HAP-1 (cell line): ENCODE measurements around the gene JHY.
A peak's percentile ranks its signal among the peaks of the same experiment; 100 is the strongest.

Experiments used
- DNase-seq, 2 experiments: peaks; one replicate each; pipeline ENCODE4 v3.0.0-alpha.2; 2016 to 2020; ENCODE audit warnings: low spot score in 2 of 2
- H3K27me3 ChIP-seq: fragments of 250-450 bp; sonication (Bioruptor Pico); 2 replicates; pipeline ENCODE4 v1.5.1; 2020; ENCODE audit warnings: low read depth, mild to moderate bottlenecking, moderate library complexity
- H3K36me3 ChIP-seq: fragments of 250-450 bp; sonication (Bioruptor Pico); replicated peaks from 2 replicates; pipeline ENCODE4 v1.5.1; 2020; ENCODE audit warnings: mild to moderate bottlenecking
- H3K4me1 ChIP-seq: fragments of 250-450 bp; sonication (Bioruptor Pico); 2 replicates; pipeline ENCODE4 v1.5.1; 2020; ENCODE audit warnings: mild to moderate bottlenecking
- H3K4me3 ChIP-seq: fragments of 250-450 bp; sonication (Bioruptor Pico); 2 replicates; pipeline ENCODE4 v1.5.1; 2020; ENCODE audit warnings: mild to moderate bottlenecking, moderate library complexity
- H3K9me3 ChIP-seq: fragments of 250-450 bp; sonication (Bioruptor Pico); 2 replicates; pipeline ENCODE4 v1.5.1; 2020; ENCODE audit warnings: mild to moderate bottlenecking, moderate library complexity
- in situ Hi-C: fragments of 300-500 bp; cut with MboI; formaldehyde crosslinking; loops from 3 replicates; pipeline ENCODE4 v1.14.3; 2020; ENCODE audit warnings: low sequenced_read_pairs, inconsistent platforms, mixed read lengths

The JHY gene

DNA sequence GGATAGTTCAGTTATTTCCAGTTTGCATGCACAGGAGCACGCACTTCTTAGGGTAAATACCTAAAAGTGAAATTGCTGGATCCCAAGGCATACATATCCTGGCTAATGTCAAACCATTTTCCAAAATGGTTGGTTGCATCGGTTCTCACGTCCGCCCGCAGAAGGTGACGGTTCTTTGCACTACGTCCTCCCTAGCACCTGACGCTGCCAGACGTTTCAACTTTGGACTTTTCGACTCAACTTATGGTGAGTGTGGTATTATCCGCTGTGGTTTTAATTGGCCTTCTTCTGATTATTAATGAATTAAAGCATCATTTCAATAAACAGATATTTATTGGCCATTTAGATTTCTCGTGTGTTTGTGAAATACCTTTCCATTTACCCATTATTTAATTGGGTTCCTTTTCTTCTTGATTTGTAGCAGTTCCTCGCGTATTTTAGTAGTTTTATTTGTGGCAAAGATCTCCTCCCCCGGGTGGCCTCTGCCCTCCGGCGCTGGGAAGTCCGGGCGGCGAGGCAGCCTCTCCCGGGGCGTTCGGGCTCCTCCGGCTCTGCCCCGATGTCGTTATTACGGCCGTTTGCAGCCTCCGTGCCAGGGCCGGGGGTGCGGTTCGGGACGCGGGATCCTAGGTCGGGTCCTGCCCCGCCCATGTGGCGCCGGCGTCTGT, at the start of gene JHY:
Gene JHY (plus strand): TSS at position 571 of the 668 bp plus-strand sequence. CDS start 3,091 bp downstream, outside the sequence.
- Histone ChIP-seq H3K9me3 (no peaks in the 10 kb centered on the region), H3K27me3 (no peaks in the 10 kb centered on the region), H3K4me1 (peaks cover 26% of the 10 kb centered on the region), H3K4me3 (peak within 1 kb of the TSS; percentile 46), H3K36me3 (no peaks in the 10 kb centered on the region)
- in situ Hi-C loops, result no loop called here
- peak in 1 of 2 experiments; percentile 69 for DNase-seq

DNA sequence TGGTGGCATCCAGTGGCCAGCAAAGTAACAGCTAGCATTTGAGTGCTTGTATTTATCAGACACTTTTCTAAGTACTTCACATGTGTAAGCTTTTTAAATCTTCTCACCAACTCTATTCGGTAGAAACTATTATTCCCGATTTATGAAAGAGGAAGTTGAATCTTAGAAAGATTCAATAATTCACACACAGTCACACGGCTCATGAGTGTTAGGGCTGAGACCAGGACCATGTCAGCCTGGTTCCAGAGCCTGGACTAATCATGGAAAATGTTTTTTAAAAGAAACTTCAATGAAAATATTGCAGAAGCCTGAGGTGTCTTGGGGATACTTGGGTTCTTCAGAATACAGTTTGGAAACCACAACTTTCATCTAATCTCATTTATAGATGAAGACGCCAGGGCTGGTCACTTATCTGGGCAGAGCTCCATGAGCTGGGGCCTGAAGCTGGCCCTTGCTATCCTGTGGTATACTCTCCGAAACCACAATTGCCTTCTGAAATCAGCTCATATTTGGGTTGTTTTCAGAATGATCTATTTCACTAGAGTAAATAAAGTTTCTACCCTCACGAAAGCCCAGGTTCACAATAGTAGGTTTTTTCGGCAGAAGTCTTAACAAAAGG, 48.6 kb upstream of the JHY start:
- H3K9me3 ChIP-seq, result no peaks in the 10 kb centered on the region
- in situ Hi-C loops, result no loop called here
- no peak for DNase-seq
- no peaks in the 10 kb centered on the region for H3K27me3 ChIP-seq
- no peak overlapping the region for H3K4me3 ChIP-seq
- H3K4me1 ChIP-seq, result no peaks in the 10 kb centered on the region
- H3K36me3 ChIP-seq, result no peaks in the 10 kb centered on the region

DNA sequence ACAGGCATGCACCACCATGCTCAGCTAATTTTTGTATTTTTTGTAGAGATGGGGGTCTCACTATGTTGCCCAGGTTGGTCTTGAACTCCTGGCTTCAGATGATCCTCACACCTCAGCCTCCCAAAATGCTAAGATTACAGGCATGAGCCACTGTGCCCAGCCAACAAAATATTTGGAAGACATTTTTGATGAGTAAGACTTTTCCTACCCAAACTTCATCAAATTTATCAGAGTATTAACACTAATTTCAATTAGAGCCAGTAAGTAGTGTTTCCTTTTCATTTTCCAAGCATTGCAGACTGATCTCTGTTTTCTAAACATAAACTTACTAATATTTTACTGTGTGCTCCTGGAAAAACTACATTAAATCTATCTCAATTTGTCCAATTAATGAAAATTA, 45.6 kb upstream of the JHY start:
- H3K36me3 ChIP-seq, result no peaks in the 10 kb centered on the region

DNA sequence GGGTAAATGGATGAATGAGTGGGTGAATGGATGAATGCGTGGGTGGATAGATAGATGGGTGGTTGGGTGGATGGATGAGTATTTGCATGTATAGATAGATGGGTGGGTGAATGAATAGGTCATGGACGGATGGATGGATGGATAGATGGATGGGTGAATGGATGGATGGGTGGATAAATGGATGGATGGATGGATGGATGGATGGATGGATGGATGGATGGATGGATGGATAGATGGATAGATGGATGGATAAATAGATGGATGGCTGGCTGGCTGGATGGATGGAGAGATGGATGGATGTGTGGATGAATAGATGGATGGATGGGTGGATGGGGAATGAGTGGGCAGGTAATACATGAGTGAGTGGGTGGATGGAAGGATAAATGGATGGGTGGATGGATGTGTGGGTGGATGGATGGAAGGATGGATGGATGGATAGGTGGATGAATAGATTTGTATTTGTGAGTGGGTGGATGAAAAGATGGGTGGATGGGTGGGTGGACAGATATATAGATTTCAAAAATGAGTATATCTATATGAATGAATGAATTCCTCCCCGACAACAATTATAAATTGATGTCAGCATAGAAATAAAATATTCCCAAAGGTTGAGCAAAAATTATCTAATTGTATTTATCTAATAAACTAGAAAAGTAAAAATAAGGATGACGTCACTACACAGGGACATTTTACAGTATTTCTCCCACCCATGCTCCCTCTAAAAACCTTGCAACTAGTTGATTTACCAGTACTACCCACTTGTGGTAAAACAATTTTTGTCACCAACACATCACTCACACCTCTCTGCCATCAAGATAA, 44.8 kb upstream of the JHY start:
- in situ Hi-C loops, result no loop called here
- H3K4me1 ChIP-seq, result peaks cover 11% of the 10 kb centered on the region
- DNase-seq, result no peak
- no peak overlapping the region for H3K4me3 ChIP-seq
- no peaks in the 10 kb centered on the region for H3K27me3 ChIP-seq
- H3K9me3 ChIP-seq, result no peaks in the 10 kb centered on the region
- H3K36me3 ChIP-seq, result no peaks in the 10 kb centered on the region

More for the DNA sequence above, 45.6 kb upstream of the JHY start:
- Histone ChIP-seq H3K4me3 (no peak overlapping the region), H3K27me3 (no peaks in the 10 kb centered on the region), H3K4me1 (peaks cover 8% of the 10 kb centered on the region), H3K9me3 (no peaks in the 10 kb centered on the region)
- in situ Hi-C loops, result no loop called here
- DNase-seq, result no peak

DNA sequence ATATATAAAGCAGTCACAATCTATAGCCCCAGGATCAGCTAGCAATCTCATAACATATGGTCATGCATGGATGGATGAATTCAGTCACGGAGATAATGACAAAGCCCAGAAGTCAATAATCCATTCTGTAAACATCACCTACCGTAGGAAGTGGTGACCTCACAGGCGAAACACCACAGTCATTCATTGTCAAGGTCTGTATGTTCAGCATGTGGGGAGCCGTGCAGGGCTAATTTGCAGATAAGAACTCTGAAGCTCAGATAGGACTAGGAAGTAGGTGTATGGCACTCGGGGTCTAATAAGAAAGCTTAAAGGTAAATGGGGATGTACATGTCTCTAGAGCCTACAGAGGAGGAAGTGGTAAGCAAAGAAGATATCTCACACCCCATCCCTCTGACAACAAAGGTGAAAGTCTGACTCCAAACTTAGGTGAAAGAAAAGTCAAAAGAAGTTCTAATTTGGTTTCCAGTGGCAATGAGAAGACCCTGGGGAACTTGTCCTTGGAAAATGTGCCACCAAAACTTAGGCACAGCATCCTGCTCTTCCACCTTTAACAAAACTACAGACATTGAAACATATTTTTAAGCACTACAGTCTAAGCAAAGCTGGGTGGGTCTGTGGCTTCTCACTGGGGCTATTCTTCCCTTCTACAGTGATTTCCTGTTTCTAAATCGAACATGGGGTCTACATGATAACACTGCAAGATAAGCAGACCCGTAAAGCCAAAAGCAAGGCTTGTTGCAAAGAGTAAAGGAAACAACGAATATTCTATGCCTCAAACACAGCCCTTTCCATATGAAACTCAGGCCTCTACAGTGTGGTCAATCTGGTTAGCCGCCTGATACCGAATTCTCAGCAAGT, 39.0 kb upstream of the JHY start:
- Histone ChIP-seq H3K27me3 (no peaks in the 10 kb centered on the region), H3K4me3 (no peak overlapping the region), H3K9me3 (no peaks in the 10 kb centered on the region), H3K36me3 (no peaks in the 10 kb centered on the region), H3K4me1 (peaks cover 16% of the 10 kb centered on the region)
- in situ Hi-C loops, result no loop called here
- peak; percentile 47 to 60 for DNase-seq

DNA sequence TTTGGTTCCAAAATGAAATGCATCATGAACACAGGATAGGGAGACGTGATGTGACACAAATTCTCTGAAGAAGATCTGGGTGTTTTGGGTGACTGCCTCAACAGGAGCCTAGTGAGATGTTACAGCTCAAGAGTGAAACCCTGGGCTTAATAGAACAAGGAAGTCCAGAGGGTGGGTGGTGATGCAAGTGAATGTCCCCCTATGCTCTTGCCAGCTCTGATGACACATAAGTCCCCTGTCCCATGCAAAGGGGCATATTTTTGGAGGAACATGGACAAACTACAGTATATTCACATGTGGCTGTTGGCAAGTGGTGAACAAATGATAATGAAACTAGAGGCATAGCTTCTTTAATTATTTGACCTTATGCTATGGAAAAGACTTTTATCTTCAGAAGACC, 35.1 kb upstream of the JHY start:
- in situ Hi-C loops, result no loop called here

DNA sequence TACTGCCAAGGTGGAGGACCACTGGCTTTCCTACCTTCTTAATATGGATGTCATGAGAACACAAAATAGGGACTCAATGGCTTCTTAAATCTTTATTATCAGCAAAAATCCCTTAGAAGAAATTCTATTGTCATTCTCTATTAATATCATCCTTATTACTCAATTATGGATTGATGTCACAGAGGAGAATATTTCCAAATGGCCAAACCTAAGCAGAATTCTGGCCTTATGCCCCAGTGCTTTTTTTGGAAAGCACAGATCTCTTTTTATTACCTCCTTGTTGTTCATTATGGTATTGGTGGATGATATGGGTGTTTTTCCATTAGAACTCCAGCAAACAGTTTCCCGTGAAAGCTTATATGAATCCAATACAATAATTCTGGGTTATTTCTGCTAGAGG, 34.4 kb upstream of the JHY start:
- in situ Hi-C loops, result no loop called here
- peaks cover under 1% of the 10 kb centered on the region; the same call in 1 of the 2 replicates for H3K4me1 ChIP-seq
- H3K9me3 ChIP-seq, result no peaks in the 10 kb centered on the region

More for the DNA sequence above, 35.1 kb upstream of the JHY start:
- no peak for DNase-seq
- no peak overlapping the region for H3K4me3 ChIP-seq
- H3K36me3 ChIP-seq, result no peaks in the 10 kb centered on the region
- H3K27me3 ChIP-seq, result no peaks in the 10 kb centered on the region
- no peaks in the 10 kb centered on the region for H3K9me3 ChIP-seq
- peaks cover 8% of the 10 kb centered on the region; the same call in 1 of the 2 replicates for H3K4me1 ChIP-seq

DNA sequence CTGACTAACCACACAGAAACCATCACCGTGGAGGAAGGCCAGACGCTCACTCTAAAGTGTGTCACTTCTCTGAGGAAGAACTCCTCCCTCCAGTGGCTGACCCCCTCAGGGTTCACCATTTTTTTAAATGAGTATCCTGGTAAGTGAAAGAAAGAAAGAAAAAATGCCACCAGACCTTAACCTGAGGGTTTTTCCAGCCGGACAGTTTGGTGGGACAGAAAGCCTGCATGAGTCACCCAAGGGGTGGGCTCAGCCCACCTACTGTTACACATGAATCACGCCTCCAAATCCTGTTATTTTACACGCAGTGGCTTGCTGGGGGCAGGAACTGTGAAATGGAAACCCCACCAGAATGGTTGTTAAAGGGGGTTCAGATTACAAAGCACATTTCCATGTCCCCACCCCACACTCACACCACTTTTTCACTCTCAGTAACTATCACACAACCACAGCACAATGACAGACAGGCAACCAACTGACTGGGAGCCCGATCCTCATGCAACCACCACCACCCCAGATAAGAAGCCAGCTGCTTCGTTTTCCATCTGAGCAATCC, 32.4 kb upstream of the JHY start:
- Histone ChIP-seq H3K4me3 (no peak overlapping the region), H3K4me1 (no peaks in the 10 kb centered on the region), H3K27me3 (no peaks in the 10 kb centered on the region), H3K36me3 (no peaks in the 10 kb centered on the region), H3K9me3 (no peaks in the 10 kb centered on the region)
- DNase-seq, result no peak
- in situ Hi-C loops, result loop anchor here (5.0 to 10.0 kb wide), 2 partner anchors 53 to 265 kb away; no protein-coding TSS in a partner anchor

More for the DNA sequence above, 34.4 kb upstream of the JHY start:
- DNase-seq, result no peak
- no peaks in the 10 kb centered on the region for H3K36me3 ChIP-seq
- no peaks in the 10 kb centered on the region for H3K27me3 ChIP-seq
- H3K4me3 ChIP-seq, result no peak overlapping the region

DNA sequence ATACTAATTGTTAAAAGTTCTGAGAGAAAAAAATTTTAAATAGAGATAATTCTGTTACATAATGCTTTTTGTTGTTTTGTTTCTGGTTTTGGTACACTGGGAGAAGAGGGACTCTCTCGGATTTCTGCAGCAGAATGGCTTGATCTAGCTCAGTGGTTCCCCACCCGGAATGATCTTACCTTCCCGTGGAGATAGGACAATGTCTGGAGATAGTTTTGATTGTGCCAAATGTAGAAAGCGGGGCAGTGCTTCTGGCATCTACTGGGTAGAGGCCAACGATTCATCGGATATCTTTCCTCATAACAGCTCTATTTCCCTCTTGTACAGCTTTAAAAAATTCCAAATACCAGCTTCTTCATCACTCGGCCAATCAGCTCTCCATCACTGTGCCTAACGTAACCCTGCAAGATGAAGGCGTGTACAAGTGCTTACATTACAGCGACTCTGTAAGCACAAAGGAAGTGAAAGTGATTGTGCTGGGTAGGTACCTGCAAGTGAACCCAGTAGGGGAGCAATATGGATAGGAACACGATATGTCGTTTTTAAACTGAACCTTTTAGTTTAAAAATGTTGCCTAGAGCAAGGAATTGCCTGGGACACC, 31.1 kb upstream of the JHY start:
- Histone ChIP-seq H3K27me3 (no peaks in the 10 kb centered on the region), H3K36me3 (no peaks in the 10 kb centered on the region), H3K9me3 (no peaks in the 10 kb centered on the region), H3K4me1 (no peaks in the 10 kb centered on the region), H3K4me3 (no peak overlapping the region)
- no peak for DNase-seq
- in situ Hi-C loops, result loop anchor here (5.0 to 10.0 kb wide), 2 partner anchors 54 to 267 kb away; no protein-coding TSS in a partner anchor

DNA sequence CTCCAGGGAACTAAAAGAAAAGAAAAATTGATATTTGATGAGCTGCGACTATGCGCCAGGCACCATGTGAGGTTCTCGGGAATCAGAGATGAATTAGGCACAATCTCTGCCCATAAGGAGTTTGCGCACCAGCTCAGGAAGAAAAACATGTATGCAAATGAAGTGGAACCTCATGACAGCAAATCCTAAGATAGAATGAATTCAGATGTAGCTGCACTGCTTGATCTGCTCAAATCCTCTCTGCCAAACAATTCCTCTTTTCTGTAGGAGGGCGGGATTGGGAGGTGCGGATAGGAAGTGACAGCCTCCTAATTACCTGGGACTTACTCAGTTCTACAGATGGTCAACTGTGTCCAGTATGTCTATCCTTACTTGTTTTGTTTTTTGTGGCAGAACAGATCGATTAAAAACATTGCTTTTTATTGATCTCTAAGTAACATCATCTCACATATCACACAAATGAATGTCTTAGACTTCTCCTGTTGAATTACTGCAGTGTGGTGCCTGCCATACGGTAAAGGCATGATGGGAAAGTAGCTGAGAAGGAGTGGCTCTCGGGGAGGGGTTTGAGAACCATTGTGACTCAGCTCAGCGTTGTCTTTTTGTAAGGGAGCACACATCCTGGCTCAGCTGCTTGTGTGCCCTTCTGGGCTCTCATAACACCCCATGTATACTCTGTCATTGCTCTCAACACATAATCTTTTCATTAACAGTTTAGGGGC, 30.3 kb upstream of the JHY start:
- Histone ChIP-seq H3K36me3 (no peaks in the 10 kb centered on the region), H3K27me3 (no peaks in the 10 kb centered on the region), H3K4me1 (no peaks in the 10 kb centered on the region), H3K4me3 (no peak overlapping the region), H3K9me3 (no peaks in the 10 kb centered on the region)
- in situ Hi-C loops, result loop anchor here (5.0 to 10.0 kb wide), 2 partner anchors 55 to 267 kb away; no protein-coding TSS in a partner anchor
- no peak for DNase-seq

DNA sequence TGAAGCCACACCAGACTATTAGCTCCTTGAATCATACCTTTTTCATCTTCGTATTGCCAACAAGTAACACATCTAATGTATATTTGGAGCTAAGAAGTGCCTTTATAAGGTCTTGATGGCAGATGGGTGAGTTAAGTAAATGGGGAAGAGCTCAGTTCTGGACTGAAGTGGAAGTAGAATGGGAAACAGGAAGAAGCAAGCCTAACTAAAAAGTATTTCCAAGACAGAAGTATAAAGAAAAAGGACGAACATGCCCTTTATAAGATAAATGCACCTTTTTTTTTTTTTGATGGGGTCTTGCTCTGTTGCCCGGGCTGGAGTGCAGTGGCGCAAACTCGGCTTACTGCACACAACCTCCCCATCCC, 29.8 kb upstream of the JHY start:
- Histone ChIP-seq H3K9me3 (no peaks in the 10 kb centered on the region), H3K4me3 (no peak overlapping the region), H3K4me1 (no peaks in the 10 kb centered on the region), H3K27me3 (no peaks in the 10 kb centered on the region), H3K36me3 (no peaks in the 10 kb centered on the region)
- in situ Hi-C loops, result loop anchor here (5.0 to 10.0 kb wide), 2 partner anchors 55 to 268 kb away; no protein-coding TSS in a partner anchor
- DNase-seq, result no peak

DNA sequence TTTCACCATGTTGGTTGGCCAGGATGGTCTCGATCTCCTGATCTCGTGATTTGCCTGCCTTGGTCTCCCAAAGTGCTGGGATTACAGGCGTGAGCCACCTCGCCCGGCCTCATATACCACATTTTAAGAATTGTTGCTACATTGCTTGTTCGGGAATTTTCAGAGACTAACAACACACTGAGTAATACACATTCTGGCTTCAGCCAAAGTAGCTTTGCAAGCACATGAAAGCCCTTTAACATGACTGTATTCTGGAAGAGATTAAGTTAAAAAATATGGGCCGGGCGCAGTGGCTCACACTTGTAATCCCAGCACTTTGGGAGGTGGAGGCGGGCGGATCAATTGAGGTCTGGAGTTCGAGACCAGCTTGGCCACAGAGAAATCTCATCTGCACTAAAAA, 29.3 kb upstream of the JHY start:
- in situ Hi-C loops, result loop anchor here (5.0 to 10.0 kb wide), 2 partner anchors 56 to 268 kb away; no protein-coding TSS in a partner anchor
- no peak for DNase-seq
- no peaks in the 10 kb centered on the region for H3K27me3 ChIP-seq
- H3K4me3 ChIP-seq, result no peak overlapping the region
- no peaks in the 10 kb centered on the region for H3K4me1 ChIP-seq
- H3K9me3 ChIP-seq, result no peaks in the 10 kb centered on the region
- H3K36me3 ChIP-seq, result no peaks in the 10 kb centered on the region
